Subcutaneous adipose tissue (tissue), 4 donors: ENCODE results near the gene ABCC1. TPM values are rescaled to one million over a fixed set of nuclear protein-coding genes. Genes with fewer than 3 reads are reported as not detected.

ENCODE experiments used
- total RNA-seq, 4 donors: library from RNA; depleted of rRNA; stranded (reverse); fragments of >200 nt; gene quantifications; one replicate each; pipeline ENCODE4 v1.1.0, GENCODE V29; 2016
- TF ChIP-seq, protein P1 (sequence below): fragments of 450-650 bp; IDR thresholded peaks from one replicate; pipeline ENCODE4 v1.5.1; 2016; ENCODE audit warnings: low read depth, mild to moderate bottlenecking, control low read depth, antibody characterized with exemption, moderate library complexity

ABCC1 gene
- total RNA-seq, 4 donors from 2014 or later = 16.1 to 23.6 (median 22.1) TPM

DNA sequence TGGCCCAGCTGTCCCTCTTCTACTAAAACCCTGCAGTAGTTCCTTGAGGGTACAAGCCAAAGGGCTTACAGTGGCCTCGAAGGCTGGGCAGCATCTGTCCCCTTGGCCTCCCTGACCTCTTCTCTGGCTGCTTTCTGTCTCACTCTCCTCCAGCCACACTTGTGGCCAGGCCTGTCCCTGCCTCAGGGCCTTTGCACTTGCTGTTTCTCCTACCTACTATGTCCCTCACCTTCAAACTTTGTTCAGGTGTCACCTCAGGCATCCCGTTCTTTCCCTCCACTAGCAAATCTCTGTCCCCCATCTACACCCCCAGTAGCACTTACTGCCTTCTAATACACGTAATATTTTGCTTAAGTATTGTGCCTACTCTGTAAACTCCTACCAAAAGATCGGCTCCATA is 6.0 kb downstream of the ABCC1 start:
- TF ChIP-seq, protein P1, sequence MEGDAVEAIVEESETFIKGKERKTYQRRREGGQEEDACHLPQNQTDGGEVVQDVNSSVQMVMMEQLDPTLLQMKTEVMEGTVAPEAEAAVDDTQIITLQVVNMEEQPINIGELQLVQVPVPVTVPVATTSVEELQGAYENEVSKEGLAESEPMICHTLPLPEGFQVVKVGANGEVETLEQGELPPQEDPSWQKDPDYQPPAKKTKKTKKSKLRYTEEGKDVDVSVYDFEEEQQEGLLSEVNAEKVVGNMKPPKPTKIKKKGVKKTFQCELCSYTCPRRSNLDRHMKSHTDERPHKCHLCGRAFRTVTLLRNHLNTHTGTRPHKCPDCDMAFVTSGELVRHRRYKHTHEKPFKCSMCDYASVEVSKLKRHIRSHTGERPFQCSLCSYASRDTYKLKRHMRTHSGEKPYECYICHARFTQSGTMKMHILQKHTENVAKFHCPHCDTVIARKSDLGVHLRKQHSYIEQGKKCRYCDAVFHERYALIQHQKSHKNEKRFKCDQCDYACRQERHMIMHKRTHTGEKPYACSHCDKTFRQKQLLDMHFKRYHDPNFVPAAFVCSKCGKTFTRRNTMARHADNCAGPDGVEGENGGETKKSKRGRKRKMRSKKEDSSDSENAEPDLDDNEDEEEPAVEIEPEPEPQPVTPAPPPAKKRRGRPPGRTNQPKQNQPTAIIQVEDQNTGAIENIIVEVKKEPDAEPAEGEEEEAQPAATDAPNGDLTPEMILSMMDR = no peak

GRCh38 chr16:15958703-15959348 is 9.4 kb downstream of the ABCC1 start:
- TF ChIP-seq, protein P1 = no peak

DNA sequence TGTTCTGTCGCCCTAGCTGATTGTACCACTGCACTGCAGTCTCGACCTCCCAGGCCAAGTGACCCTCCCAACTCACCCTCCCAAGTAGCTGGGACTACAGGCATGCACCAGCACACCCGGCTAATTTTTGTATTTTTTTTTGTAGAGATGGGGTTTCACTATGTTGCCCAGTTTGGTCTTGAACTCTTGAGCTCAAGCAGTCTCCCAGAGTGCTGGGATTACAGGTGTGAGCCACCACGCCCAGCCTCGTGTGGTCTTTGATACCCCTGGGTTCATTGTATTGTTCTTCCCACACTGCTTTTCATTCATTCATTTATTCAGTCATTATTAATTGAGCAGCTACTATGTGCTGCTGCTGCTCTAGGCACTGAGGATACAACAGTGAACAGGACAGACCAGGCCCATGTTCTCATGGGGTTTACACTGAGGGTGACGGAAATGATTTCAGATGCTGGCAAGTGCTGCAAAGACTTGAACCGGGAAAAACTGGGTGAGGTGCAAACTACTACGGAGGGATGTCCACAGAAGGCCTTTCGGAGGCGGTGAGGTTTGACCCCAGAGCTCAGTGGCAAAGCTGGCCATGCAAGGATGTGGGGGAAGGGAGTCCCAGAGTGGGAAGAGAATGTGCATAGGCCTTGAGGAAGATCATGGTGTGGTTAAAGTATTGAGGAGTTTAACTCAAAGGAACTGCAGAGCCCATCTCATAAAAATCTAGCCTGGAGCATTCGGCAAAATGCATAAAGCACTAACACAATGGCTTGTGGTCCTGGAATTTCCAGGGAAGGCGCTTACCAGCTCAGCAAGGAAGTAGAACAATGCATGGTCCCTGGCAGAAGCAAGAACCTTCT is 10.9 kb downstream of the ABCC1 start:
- TF ChIP-seq, protein P1 = no peak

- TF ChIP-seq, protein P1 = no peak
These were observed 11.7 kb downstream of the ABCC1 start for GRCh38 chr16:15961060-15961511.

GRCh38 chr16:15961571-15962090 is 12.2 kb downstream of the ABCC1 start:
- TF ChIP-seq, protein P1 = no peak

GRCh38 chr16:15963307-15963910 is 14.0 kb downstream of the ABCC1 start:
- TF ChIP-seq, protein P1 = no peak

DNA sequence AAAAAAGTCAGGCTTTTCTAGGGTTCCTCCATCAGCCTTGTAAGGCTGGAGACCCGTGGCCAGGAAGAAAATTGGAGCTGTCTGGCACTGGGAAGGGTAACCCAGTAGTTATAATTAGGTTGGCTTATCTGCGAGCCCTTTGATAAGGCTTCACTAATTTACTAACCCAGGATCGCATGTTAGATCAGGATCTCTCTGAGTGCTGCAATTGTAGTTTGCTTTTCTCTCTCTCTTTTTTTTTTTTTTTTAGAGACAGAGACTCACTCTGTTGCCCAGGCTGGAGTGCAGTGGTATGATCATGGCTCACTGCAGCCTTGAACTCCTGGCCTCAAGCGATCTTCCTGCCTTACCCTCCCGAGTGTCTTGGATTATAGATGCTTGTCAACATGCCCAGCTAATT is 17.0 kb downstream of the ABCC1 start:
- TF ChIP-seq, protein P1 = no peak
